GM12875 (cell line): ENCODE measurements around the gene KCNJ6.

ENCODE experiments used
- H3K4me3 ChIP-seq: one replicate; pipeline ENCODE4 v1.5.1; 2011; ENCODE audit warnings: low read depth, low read length, control low read depth
- TF ChIP-seq, protein P1 (sequence below): IDR thresholded peaks from 2 replicates; pipeline ENCODE4 v1.5.1; 2011; ENCODE audit warnings: low read depth, mild to moderate bottlenecking, control low read depth, inconsistent platforms, low read length, moderate library complexity, borderline replicate concordance; ENCODE audit not compliant: insufficient read depth

Gene KCNJ6

DNA sequence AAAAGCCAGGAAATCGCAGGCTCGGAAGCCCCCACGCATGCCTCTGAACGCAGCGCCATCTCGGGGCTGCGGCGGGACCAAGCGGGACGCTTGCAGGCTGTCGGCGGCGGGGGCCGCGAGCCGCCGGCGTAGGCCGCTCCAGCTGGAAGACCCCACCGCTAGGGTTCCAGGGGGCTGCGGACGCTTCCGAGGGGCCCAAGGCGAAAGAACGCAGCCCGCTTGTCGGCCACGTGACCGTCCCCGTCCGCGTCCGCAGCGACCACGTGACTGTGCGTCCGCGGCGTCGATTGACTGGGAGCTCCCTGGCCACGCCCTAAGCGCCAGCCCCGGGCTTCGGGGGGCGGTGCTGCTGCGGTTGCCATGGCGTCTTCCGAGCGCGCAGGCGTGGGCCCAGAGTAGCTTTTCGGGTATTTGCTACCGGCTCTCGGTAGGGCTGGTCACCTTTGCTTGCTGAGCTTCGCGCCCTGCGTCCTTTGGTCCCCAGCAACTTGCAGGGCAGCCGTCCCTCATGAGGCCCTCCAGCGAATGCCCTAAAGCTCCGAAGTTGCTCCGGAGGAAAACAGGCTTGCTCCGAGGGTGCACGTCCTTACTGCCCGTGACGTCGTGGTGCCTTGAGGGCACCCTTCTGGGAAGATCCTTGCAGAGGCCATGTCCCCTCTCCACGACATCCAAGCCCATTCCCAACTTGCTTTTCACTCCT lies 352.5 kb downstream of the KCNJ6 start:
- TF ChIP-seq, protein P1, sequence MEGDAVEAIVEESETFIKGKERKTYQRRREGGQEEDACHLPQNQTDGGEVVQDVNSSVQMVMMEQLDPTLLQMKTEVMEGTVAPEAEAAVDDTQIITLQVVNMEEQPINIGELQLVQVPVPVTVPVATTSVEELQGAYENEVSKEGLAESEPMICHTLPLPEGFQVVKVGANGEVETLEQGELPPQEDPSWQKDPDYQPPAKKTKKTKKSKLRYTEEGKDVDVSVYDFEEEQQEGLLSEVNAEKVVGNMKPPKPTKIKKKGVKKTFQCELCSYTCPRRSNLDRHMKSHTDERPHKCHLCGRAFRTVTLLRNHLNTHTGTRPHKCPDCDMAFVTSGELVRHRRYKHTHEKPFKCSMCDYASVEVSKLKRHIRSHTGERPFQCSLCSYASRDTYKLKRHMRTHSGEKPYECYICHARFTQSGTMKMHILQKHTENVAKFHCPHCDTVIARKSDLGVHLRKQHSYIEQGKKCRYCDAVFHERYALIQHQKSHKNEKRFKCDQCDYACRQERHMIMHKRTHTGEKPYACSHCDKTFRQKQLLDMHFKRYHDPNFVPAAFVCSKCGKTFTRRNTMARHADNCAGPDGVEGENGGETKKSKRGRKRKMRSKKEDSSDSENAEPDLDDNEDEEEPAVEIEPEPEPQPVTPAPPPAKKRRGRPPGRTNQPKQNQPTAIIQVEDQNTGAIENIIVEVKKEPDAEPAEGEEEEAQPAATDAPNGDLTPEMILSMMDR = peak; percentile 58
- H3K4me3 ChIP-seq = peak overlapping the region; percentile 90

DNA sequence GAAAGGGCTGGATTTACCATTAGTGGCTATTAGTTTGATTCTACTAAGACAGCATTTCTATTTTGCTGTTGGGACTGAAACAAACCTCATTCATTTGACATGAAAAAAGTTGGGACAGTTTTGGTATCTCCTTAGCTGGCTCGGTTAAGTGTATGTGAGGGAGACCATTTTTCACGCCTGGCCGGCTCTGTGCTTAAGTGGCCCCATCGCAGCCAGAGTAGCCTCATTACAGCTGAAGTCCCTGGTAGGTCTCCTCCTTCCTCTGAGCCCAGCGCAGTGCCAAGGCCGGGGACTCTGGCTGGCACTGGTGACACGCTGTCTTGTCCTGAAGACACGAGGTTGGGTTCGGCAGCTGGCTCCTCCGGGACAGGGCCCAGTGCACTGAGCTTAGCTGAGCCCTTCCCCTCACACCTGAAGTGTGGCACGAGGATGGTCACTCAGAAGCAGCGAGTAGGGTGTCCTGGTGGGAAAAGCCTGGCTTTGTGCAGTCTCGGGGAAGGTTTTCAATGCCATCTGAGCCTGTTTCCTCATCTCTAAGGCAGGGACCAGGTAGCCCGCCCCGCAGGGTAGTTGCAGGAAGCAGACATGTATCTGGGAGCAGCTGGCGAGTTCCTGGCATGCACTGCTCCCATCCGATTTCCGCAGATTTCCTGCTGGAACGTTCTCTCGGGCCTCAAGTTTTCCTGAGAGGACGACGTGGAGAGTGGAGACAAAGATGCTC lies 353.2 kb downstream of the KCNJ6 start:
- TF ChIP-seq, protein P1 = no peak
- H3K4me3 ChIP-seq = peak overlapping the region; percentile 90

DNA sequence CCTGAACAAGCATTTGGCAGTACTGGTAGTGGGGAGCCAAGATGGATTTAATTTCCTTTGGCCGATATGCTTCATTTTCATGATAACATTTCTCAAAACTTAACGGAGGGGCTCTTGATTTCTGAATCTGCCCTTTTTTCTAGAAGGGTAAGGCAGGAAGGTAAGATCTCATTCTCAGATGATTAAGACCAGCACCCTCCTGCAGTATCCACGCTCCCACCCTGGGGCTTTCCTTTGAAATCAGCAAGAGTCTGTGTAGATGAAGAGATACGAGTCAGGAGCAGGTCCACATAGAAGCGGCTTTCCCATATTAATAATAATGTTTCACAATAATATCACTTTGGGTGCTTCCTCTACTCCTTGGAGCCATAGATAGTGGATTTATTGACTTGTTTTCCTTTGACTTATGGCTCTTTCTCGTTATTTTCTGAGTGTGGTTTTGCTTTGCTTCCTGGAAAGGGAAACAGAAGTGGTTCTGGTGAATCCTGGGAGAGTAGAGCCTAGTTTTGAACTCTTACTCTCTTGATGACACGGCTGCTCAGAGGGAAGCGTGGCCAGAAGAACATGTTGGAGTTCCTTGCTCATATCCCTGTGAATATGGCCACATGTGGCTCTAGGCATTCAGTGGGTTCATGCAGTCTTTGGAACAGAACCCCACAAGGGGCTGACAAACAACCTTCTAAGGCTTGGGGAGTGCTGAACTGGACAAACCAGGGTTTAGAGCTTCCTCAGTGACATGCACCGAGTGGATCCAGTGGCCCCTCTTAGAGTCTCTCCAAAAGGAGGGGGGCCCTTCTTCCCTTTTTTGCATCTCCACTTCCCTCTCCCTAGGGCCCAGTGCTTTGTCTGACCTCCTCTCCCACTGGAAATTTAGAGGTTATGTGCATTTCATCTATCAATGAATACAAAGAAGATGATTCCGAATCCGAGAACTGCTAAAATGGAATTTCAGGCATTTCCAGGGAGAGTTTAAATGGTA lies 354.0 kb downstream of the KCNJ6 start:
- no peak overlapping the region for H3K4me3 ChIP-seq
- TF ChIP-seq, protein P1 = no peak

DNA sequence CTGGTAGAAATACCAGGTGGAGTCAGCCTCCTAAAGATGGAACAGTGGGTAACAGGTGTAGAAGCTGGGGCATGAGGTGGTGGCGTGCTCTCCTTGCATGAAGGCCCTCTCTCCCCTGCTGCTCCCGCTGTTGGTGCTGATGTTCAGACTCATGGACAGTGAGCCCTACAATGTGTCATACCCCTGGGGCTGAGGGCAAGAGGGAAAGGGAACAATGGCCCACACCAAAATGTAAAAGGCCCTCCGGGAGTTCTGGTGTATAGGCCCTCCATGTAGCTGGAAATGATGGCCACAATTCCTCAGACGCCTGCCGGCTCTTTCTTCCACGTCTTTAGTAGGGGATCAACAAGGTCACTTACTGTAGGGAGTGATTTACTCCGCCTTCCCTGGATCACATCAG lies 354.8 kb downstream of the KCNJ6 start:
- TF ChIP-seq, protein P1 = no peak
- H3K4me3 ChIP-seq = no peak overlapping the region

DNA sequence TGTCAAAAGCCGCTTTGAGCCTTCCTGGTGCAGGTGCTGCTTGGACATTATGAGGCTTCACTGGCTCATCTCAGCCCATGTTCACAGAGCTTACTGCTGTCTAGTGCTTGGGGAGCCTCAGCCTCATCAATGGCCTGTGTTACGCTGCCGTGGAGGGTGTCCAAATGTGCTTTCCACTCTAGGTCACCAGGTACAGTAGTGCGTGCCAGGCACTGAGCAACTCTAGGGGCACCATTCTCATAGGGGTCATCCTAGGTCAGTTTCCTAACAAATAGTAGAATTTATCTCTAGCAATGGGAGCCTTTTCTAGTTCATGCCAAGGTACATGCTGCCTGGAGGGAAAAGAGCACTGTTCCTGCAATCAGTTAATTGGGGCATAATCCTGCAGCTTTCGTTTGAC lies 355.9 kb downstream of the KCNJ6 start:
- no peak overlapping the region for H3K4me3 ChIP-seq
- TF ChIP-seq, protein P1 = no peak

DNA sequence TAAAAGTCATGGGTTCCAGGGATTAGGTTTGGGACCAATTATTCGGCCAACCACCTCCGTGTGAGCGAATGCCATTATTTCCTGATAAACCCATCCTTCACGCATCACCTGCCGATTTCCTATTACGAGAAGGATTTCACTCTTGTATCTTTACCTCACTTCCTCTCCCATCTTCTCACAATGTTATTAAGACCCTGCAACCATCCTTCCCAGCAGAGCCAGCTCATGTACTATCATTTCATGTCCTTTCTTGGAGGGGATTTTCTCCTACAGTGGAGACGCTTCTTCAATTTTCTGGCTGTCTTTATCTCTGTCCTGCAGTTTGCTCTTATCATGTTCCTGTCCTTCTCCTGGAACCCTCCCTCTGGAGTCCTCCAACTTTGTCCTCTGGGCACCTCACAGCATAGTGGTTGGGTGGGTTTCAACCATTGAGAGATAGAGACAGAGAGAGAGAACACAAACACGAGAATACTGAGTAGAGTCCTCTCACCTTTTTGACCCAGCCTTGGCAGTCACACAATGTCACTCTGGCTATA lies 357.5 kb downstream of the KCNJ6 start:
- TF ChIP-seq, protein P1 = no peak
- no peak overlapping the region for H3K4me3 ChIP-seq
